ENCODE results near the gene BARHL1.

The BARHL1 gene

GRCh38 chr9:132589148-132590036, 7.0 kb downstream of the BARHL1 start:
- Histone ChIP-seq H3K27ac (no peak overlapping the region), H3K27me3 (peaks cover 4 to 79% of the 10 kb centered on the region in 2 donors), H3K36me3 (peaks cover 10 to 14% (median 11%) of the 10 kb centered on the region in 3 donors), H3K4me1 (peaks cover 0 to 29% (median 14%) of the 10 kb centered on the region in 4 donors), H3K4me3 (no peak overlapping the region), H3K9me3 (no peaks in the 10 kb centered on the region)
- TF ChIP-seq, protein P1, sequence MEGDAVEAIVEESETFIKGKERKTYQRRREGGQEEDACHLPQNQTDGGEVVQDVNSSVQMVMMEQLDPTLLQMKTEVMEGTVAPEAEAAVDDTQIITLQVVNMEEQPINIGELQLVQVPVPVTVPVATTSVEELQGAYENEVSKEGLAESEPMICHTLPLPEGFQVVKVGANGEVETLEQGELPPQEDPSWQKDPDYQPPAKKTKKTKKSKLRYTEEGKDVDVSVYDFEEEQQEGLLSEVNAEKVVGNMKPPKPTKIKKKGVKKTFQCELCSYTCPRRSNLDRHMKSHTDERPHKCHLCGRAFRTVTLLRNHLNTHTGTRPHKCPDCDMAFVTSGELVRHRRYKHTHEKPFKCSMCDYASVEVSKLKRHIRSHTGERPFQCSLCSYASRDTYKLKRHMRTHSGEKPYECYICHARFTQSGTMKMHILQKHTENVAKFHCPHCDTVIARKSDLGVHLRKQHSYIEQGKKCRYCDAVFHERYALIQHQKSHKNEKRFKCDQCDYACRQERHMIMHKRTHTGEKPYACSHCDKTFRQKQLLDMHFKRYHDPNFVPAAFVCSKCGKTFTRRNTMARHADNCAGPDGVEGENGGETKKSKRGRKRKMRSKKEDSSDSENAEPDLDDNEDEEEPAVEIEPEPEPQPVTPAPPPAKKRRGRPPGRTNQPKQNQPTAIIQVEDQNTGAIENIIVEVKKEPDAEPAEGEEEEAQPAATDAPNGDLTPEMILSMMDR (IDR thresholded peaks at IDR 0.05) = no peak
- intact Hi-C loops (cut with DNase I; ENCODE audit: low total_unique reads) = no loop called here
- no peak for DNase-seq

DNA sequence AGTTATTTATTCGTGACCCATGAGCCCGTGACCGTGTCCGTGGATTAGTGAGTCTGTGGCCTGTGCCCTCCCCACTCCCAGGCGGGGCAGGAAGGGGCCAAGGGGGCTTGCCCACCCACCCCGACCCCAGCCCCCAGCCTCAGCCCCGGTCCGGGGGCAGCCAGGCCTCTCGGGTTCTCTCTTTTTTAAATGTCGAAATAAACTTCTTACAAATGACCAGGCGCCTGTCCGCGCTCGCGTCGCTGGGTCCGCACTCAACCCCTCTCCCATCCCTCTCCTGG, 7.6 kb downstream of the BARHL1 start:
- TF ChIP-seq, protein P1 (IDR thresholded peaks at IDR 0.05) = no peak
- intact Hi-C loops (cut with DNase I; ENCODE audit: low total_unique reads) = no loop called here
- no peak overlapping the region for H3K27ac ChIP-seq
- no peaks in the 10 kb centered on the region for H3K9me3 ChIP-seq
- no peak overlapping the region for H3K4me3 ChIP-seq
- DNase-seq = no peak
- H3K36me3 ChIP-seq = peaks cover 16 to 20% (median 16%) of the 10 kb centered on the region in 3 donors
- H3K27me3 ChIP-seq = peaks cover 4 to 73% of the 10 kb centered on the region in 2 donors
- peaks cover 0 to 29% (median 14%) of the 10 kb centered on the region in 4 donors for H3K4me1 ChIP-seq

DNA sequence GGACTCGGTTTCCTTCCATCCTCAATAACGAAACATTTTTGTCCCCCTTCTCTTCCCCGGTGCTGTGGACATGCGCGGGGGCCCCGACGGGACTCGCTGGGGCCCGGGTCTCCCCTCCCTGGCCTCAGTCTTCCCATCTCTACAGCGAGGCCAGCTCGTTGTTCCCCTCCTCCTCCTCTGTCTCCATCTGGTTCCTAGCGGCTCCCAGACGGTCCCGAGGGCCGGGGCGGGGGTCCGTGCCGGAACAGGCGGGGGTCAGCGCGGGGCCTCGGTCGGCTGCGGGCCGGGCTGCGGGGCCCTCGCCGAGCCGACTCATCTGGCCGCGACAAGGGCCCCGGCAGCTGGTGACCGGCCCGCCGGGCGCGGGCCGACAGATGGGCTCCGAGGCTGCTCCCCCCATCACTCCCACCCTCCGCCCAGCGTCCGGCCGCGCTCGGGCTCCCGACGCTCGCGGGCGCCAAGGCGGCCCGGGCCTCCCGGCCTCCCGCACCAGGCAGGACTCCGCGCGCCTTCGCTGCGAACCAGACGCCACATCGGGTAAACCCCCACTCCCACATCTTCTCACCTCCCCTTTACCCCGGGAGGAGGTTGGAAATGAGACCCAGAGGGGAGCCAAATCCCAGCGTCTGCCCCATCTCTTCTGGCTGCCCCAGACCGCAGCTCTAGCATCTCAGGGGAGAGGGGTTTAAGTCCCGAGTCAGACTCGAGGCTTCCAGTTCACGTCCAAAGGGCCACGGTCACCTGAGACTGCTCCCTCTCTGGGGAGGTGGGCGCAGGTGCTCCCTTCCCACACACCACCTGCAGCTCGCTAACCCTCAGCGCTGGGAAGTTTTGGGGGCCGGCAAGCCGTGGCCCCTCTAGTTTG, 8.1 kb downstream of the BARHL1 start:
- H3K9me3 ChIP-seq = no peaks in the 10 kb centered on the region
- H3K27ac ChIP-seq = no peak overlapping the region
- intact Hi-C loops (cut with DNase I; ENCODE audit: low total_unique reads) = no loop called here
- DNase-seq = no peak
- H3K4me1 ChIP-seq = peaks cover 0 to 29% (median 14%) of the 10 kb centered on the region in 4 donors
- TF ChIP-seq, protein P1 (IDR thresholded peaks at IDR 0.05) = no peak
- peaks cover 21 to 26% (median 22%) of the 10 kb centered on the region in 3 donors for H3K36me3 ChIP-seq
- H3K27me3 ChIP-seq = peaks cover under 1 to 67% of the 10 kb centered on the region in 2 donors
- H3K4me3 ChIP-seq = no peak overlapping the region

GRCh38 chr9:132591244-132591643, 8.8 kb downstream of the BARHL1 start:
- Histone ChIP-seq H3K9me3 (no peaks in the 10 kb centered on the region), H3K4me3 (no peak overlapping the region), H3K27me3 (peaks cover 0 to 60% of the 10 kb centered on the region in 2 donors), H3K36me3 (peaks cover 21 to 33% (median 26%) of the 10 kb centered on the region in 3 donors), H3K27ac (no peak overlapping the region), H3K4me1 (peaks cover 0 to 29% (median 14%) of the 10 kb centered on the region in 4 donors)
- DNase-seq = no peak
- intact Hi-C loops (cut with DNase I; ENCODE audit: low total_unique reads) = no loop called here
- TF ChIP-seq, protein P1 (IDR thresholded peaks at IDR 0.05) = no peak

- Histone ChIP-seq H3K27ac (no peak overlapping the region), H3K27me3 (peaks cover 0 to 55% of the 10 kb centered on the region in 2 donors), H3K4me1 (peaks cover 0 to 23% (median 14%) of the 10 kb centered on the region in 4 donors), H3K36me3 (peaks cover 21 to 39% (median 32%) of the 10 kb centered on the region in 3 donors), H3K9me3 (no peaks in the 10 kb centered on the region), H3K4me3 (no peak overlapping the region)
- intact Hi-C loops (cut with DNase I; ENCODE audit: low total_unique reads) = no loop called here
- TF ChIP-seq, protein P1 (IDR thresholded peaks at IDR 0.05) = no peak
- no peak for DNase-seq
Measured at GRCh38 chr9:132591751-132592314, 9.4 kb downstream of the BARHL1 start.

Data from tibial artery (tissue), 4 donors.